HG03108 (cell line): ENCODE data around the gene ANKS4B.
A peak's percentile ranks its signal among the peaks of the same experiment; 100 is the strongest.
"Not testable (repeated sequence)": the region's sequence is repeated elsewhere in the genome, so short reads cannot be mapped to it uniquely, and the experiment has no call there.

Experiments
- ATAC-seq: cut with Tn5 transposase; IDR thresholded peaks from one replicate; pipeline ENCODE4 v1.9.1; 2021; ENCODE audit warnings: moderate library complexity; ENCODE audit not compliant: unreplicated experiment

The ANKS4B gene

DNA sequence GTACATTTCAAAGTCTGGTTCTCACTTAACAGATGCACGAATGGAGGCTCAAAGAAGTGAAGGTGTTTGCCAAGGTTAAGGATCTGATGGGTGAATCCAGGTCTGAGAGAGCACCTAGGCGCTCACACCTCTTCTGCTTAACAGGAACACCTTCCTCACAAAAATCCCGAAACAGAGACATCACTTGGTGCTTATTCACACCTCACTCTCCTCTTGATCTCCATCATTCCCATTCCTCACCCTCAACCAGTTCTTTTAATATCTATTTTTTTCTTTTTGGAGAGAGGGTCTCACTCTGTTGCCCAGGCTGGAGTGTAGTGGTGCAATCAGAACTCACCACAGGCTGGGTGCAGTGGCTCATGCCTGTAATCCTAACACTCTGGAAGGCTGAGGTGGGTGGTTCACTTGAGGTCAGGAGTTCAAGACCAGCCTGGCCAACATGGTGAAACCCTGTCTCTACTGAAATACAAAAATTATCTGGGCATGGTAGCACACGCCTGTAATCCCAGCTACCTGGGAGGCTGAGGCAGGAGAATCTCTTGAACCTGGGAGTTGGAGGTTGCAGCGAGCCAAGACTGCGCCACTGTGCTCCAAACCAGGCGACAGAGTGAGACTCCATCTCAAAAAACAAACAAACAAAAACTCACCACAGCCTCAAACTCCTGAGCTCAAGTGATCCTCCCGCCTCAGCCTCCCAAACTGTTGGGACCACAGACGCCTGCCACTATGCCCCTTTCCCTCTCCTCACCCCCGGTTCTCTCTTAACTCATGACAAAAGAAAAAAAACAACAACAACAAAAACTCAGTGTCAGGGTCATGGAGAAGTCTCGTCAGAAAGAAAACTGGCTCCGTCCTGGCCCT, 29.5 kb downstream of the ANKS4B start:
- no peak for ATAC-seq

DNA sequence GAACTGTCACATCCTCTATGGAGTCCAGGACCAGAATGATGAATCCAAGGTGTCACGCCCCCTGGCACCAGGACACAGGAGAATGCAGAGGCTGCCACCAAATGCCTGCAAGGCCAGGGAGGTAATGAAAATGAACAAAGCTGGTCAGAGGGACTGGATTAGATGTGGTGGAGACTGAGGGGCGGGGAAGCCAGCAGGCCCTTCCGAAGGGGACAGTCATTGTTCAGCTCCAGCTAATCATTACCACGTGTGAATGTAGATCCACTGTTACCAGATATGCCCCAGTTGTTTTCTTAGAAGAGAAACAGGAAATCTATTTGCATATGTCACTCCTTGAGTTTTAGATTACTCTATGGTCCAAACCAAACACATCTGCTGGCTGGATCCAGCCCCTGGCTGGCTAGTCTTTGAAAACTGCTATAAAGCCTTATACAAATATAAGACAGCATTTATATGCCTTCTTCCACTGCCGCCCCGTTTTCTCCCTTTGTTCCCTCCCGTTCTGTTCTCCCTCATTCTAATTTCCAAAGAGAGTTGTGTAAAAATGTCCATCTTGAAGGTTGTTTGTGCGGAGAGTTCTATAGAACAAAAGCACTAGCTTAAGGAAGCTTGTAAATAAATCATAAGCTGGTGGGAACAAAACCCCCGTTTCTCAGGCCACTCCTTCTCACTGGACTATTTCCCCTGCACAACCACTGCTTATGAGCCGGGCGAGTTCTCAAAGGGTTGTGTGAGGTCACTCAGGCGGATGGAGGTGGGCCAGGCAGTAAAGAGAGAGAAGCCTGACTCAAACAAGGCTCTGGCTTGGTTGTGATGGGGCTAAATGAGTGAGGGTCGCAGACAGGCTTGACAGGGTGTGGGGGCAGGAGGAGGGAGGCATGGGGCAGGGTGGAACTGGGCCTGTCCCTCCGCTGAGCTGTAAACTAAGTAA, 30.4 kb downstream of the ANKS4B start:
- peak; percentile 76 for ATAC-seq

DNA sequence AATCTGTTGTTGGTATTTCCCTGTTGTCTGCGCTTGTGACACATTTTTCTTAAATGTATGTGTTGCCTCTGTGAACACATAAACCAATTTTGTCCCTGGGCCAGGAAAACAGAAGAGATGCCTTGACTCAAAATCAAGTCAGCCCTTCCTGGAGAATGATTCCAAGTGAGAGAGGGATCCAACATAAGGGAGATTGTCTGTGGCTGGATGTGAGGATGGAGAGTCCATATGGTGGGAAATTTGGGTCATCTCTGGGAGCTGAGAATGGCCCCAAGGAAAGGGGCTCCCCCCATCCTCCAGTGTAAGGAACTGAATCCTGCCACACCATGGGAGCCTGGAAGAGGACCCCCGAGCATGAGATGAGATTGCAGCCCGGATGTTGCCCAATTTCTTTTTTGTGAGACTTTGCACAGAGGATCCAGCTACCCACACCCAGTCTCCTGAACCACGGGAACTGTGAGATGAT, 31.1 kb downstream of the ANKS4B start:
- ATAC-seq: no peak

DNA sequence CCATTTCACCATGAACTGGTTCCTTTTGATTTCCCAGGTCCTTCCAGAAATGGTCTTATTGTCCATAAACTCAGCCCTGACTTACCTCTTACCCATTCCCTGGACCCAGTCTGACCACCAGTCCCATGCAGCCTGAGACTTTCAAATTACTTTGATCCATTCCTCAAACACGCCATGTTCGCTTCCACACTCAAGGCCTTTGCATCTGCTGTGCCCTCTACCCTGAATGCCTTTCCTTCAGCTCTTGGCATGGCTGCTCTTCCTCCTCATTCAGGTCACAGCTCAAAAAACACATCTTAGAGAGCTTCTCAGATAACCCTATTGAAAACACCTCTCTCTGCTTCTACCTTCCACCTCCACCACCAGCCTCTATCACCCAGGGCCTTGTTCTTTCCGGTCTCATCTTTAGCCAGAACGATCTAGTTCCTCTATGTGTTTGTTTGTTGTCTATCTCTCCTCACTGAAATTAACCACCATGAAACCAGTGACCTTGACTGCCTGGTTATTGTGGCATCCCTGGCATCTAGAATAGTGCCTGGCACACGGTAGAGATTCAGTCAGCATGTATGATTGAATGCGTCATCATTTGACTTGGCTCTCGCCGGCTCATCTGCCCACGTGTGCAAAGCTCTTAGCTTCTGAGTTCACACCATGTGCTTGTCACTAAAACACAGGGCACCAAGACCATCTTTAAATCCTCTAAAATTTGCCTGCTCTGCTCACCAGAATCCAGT, 31.8 kb downstream of the ANKS4B start:
- ATAC-seq: no peak

DNA sequence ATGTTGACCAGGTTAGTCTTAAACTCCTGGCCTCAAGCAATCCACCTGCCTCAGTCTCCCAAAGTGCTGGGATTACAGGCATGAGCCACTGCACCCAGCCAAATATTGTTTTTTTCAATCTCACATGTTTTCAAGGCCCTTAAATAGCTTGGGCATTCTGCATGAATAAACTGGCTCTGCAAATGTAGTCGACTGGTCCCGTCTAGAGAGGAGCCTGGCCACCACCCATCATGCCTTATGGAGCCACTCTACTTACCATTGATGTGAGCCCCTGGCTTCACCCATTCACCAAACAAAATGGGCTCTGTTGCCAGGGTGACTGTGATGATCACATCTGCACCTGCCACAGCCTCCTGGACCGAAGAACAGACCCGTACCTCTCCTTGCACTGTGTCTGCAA, 33.8 kb downstream of the ANKS4B start:
- ATAC-seq: no peak

DNA sequence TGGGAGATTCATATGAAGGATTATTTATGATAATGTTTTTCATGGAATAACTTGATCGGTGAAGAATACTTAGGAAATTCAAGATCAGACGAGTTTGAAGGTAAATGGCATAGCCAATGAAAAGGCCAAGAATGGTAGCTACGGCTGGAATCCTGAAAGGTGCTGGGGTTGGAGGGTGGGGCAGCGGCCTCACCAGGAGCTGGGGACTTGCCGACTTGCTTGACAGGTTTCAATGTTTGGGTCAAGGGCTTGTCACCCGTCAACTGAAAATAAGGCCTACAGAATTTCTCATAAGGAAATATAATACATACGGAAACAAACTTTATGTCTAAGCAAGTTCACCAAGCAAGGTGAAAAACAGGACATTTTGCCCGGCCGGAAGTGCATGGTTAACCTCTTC, 34.7 kb downstream of the ANKS4B start:
- ATAC-seq: no peak

DNA sequence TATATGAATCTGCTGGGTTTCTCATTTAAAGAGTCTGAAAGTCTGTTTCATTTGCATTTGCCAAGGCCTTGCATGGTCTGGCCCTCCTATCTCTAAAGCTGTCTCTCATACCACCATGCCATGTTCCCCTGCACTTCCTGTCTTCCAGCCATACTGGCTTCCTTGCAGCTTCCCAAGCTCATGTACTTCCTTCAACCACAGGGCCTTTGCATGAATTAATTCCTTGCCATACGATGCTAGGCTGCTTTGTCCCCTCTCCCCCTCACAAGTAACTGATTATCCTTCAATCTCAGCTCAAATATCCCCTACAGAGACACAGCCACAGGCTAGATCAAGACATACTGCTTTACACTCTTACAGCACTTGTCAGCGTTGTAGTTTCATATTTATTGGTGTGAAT, 38.8 kb downstream of the ANKS4B start:
- ATAC-seq: no peak

DNA sequence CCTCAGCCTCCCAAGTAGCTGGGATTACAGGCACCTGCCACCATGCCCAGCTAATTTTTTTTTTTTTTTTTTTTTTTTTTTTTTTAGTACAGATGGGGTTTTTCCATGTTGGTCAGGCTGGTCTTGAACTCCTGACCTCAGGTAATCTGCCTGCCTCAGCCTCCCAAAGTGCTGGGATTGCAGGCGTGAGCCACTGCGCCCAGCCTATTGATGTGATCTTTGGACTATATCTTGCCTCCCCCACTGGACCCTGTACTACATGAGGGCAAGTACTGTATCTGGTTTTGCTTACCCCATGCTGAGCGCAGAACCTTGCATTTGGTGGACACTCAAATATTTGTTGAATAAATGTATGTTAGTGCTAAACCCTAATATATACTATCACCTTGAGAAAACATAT, 39.3 kb downstream of the ANKS4B start:
- ATAC-seq: not testable (repeated sequence)

DNA sequence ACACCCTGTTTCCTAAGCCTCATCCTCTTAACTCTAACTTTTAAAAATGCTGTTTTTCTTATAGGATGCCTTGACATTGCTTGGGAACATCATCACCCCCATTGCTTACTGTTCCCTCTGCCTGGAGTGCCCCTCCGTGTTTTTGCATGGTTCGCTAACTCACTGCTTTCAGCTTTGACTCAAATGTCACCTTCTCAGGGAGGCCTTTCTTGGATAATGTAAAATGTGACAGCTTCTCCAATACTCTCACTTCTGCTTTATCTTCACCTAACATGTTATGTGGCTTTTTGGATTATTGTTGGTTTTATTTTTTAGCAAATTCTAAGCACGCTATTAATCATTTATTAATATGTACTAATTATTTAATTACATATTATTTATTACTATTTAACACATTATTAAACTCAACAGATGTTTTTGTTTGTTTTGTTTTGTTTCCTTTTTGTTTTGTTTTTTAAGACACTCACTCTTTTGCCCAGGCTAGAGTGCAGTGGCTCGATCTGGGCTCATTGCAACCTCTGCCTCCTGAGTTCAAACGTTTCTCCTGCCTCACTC, 40.8 kb downstream of the ANKS4B start:
- ATAC-seq: no peak

DNA sequence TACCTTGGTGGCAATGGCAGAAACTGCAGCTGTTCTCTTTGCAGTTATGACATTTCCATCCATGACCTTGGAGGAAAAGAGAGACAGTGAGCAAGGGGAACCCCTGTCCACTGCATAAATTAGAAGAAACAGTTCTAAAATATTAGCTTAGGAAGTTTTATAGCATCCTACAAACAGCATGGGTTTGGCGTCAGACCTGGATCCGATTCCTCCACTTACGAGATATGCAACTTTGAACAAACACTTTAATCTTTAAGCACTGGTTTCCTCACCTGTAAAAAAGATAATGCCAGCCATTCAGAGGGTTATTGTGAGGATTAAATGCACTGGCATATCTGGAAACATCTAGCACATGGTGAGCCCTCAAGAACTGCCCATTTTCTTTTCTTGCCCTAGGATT, 42.0 kb downstream of the ANKS4B start:
- ATAC-seq: no peak

DNA sequence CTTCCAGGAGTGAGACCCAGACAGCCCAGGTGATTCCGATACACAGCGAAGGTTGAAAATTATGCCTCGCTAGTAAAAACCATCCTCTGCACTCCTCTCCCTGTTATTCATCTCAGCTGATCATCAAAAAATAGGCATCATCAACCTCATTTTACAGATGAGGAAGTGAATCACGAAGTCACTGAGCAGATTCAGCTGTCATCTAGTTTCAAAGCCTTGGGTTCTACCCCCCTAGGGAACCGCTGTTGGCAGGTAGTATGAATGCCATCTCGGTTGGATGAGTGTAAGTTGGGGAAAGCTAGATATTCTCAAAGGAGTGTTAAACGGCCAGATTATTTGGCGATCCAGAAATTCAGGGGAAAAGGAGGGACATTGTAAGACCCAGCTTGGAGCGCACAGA, 42.6 kb downstream of the ANKS4B start:
- no peak for ATAC-seq

DNA sequence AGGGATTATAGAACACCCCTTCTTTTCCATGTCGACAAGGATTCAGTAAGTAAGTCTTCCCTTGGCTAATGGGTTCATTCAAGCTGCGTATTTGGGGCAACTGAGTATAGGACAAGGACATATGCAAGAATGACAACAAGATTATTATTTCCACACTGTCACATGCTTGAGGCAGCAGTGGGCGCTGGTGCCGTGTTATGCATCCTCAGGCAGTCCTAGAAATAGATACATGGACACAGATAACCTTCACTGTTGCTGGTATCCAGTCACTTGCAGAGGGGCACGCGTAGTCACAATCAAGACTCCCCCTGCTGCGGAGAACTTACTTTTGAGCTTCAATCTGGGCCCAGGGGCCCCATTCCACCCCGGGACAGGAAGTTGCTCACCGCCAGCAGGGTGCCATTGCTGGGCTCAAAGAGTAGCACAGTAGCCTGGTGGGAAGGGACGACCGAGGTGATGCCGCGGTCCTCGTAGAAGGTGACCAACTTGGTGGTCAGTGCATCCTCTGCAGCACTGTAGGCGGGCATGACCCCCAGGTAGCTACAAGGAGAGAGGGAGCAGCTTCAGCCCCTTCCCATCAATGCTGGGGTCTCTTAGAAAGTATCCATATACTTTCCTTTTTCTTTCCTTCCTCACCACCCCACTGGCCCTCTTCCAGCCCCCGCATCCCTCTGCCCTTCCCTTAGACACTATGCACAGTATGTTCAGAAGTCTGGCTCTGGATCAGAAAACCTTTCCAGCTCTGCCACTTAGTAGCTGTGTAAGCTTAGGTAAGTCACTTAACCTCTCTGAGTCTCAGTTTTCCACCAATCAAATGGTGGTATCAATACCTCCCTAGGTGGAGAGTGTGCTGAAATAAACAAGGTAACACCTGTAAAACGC, 43.8 kb downstream of the ANKS4B start:
- no peak for ATAC-seq

DNA sequence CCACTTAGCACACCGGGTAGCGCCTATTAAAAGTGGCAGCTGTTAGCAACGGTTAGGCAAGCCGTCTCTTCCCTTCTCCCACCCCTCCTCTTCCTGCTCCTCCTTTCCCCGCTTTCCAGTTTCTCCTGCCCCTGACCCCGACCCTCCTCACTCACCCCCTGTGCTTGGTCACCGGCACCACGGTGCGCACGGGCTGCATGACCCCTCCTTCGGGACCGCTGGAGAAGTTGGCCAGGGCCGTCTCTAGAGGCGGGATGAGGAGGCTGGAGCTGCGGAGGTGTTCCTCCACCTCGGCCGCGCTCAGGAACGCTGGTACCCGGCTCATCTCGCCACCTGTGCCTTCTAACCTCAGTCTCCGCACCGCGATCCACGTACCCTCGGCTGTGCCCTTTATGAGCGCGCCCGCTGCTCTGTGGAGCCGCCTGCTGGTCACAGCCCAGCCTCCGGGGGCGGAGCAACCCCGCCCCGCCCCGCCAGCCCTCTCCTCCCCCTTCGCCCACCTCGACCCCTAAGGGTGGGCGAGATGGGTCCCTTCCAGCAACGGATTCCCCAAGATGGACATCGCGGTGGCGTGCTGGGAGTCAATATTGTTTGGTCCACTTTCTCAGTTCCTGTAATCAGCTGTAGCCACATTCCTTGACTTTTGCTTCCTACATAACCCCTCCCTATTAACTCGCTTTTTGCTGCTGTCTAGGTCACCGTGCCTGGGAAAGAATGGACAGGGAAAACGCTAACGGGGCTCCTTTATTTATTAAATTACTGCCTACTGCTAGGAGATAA, 44.6 kb downstream of the ANKS4B start, which contains the start of gene CRYM:
Gene CRYM (minus strand): TSS at position 364 of the 780 bp plus-strand sequence. CDS start 39 bp downstream, at position 325.
- peak; percentile 55 for ATAC-seq

DNA sequence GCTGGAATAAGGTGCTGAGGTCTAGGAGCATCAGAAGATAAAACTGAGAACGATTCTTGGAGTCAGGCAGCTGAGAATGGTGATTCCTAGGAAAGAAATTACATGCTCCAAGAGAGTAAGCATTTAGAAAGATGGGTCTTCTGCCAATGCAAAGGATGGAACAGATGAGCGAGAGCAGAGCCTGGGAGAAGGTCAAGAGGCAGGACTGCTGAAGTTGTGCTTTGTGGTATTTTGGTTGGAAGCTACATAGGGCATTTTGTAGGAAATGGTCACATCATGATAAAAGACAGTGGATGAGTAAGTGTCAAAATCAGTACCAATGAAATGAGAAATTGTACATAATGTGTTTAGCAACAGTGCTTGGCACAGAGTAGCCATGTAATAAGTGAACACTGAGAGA, 46.0 kb downstream of the ANKS4B start:
- no peak for ATAC-seq

DNA sequence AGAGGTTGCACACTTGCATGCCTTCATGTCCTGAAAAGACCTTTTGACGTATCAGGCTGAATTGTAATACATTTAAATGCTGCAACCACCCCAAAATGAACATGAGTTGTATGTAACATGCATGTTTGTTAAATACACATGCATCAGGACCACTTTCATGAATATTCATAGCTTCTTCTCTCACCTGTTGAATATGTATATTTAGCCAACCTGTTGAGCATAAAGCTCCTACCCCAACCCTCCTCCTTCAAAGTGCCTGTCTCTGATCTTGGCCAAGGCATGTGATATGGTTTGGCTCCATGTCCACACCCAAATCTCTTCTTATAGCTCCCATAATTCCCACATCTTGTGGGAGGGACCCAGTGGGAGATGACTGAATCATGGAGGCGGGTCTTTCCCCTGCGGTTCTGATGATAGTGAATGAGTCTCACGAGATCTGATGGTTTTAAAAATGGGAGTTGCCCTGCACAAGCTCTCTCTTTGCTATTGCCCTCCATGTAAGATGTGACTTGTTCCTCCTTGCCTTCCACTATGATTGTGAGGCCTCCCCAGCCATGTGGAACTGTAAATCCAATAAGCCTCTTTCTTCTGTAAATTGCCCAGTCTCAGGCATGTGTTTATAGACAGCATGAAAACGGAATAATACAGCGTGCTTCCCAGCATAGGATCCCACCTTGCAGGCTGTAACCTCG, 48.3 kb downstream of the ANKS4B start:
- ATAC-seq: no peak

DNA sequence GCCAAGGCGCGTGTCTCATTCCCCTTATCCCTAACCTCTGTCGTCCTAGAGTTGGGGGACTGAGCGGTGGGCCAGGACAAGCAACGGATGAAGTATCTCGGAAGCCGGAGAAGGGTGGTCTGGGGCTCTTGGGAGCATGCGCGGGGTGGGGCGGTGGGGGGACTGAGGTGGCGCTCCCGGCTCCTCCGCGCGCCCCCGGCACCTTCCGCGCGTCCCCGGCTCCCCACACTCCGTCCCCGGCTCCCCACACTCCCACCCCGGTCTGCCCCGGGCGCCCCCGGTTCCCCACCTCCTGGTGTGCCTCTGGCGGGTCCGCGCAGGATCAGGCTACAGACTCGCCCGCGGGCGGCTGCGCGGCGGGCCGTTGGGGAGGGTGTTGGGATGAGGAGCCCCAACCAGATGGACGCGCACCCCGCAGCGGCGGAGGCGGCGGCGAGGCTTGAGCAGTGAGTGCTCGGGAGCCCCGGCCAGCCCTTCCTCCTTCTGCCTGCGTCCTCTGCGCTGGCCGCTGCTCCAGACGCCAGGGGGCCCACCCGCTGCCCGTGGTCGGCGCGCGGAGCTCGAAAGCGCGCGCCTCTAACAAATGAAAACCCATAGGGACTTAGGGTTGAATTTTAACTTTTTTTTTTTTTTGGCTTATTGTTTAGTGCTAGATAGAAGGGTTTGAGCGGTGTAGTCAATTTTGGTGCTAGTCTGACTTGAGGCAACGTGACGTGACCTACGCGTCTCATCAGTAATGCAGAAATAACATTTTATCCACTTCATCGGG, 50.2 kb downstream of the ANKS4B start:
- ATAC-seq: no peak

DNA sequence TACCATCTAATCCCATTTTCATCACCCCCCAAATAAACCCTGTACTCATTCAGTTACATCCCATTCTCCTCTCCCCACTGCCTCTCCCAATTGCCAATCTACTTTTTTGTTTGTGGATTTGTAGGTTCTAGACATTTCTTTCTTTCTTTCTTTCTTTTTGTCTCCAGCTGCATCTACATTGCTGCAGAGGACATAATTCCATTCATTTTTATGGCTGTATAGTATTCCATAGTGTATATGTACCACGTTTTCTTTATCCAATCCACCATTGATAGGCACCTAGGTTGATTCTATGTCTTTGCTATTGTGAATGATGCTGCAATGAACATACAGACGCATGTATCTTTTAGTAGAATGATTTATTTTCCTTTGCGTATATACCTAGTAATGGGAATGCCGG, 50.9 kb downstream of the ANKS4B start:
- no peak for ATAC-seq

DNA sequence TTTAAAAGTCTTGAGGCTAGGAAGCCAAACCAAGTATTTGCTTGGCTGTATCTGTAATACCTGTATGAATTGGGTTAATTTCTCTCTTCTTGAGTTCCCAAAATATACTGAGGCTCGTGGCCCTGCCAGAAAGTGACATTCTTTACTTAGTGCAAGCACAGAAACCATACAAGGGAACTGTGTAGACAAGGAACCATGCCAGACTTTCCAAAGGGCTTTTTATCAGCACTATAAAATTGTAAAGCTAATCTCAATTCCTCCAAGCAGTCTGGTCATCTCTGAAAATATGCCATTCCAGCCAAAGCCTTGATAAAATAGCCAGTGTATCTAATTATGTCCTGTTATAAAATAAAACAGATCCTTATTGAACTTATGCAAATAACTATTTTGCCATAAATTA, 51.8 kb downstream of the ANKS4B start:
- no peak for ATAC-seq
